GM19193 (cell line): ENCODE data around the gene KCNE2.

Experiments
- POLR2A ChIP-seq: IDR thresholded peaks from 4 replicates; pipeline ENCODE4 v1.6.1; 2011; ENCODE audit not compliant: insufficient read depth, insufficient read length; ENCODE audit errors: extremely low read depth

KCNE2 gene

DNA sequence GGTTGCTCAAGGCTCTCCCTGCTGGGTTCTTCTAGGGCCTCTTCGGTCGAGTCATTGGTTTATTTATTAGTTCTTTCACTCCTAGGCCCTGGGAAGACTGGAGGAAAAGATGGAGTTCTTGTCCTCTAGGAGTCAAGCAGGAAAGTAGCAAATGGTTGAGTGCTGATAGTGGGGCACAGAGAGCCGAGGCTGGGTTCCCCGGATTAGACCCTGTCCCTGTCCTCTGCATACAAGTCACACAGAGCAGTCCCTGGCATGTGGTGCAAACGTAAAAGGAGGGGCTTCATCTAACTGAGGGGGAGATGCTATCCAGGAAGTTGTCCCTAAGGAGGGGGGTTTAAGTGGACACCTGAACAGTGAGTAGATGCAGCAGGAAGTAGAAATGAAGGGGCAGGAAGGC, 19.2 kb upstream of the KCNE2 start:
- TF ChIP-seq POLR2A: no peak

DNA sequence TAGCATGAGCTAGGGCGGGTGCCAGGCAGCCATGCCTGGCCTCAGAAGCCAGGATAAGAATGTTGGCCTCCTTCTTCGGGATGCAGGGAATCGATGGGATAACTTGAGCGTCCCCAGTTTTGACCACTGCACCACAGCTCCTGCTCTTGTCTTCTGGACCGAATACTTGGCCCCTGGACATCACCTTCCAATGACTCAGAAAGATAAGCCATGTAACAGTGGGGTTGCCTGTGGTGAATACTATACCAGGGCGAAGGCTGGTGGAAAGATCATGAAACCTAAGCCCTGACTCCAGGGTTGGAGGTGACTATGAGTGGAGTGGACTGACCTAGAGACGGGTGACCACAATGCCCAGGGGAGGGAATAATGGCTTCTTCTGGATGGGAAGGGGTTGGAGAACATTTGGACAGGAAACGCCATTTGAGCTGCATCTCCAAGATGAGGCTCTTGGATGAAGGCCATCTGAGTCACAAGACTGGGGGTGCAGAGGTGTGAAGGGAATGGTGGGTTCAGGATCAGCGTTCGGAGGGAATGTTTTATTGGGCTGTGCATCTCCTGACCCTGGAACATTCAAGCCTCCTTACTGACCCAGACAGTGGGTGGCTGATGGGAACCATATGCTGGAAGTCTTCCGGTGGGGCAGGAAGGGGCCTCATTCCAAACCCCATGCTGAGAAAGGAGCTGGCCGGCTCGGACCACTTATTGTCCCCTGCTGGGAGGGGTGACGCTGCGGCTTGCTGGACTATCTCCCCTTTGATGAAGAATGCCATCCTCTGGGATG, 18.5 kb upstream of the KCNE2 start:
- no peak for TF ChIP-seq POLR2A

DNA sequence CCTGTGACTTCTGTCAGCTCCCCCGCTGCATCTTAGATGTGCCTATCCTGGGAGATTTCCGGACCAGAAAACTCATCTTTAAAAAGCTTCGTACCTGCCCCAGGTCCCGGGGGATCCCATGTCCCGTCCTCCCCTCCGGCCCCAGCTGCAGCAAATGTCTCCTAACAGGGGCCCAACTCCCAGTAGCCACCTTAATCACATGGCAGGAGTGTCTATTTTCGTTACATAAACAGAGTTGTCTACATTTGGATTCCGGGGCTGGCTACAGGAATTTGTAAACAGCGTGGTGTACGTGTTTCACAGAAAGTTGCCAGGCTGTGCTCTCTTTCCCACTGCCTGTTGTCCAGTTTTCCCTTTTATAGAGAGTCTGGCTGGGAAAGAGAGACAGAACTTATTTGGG, 17.9 kb upstream of the KCNE2 start:
- TF ChIP-seq POLR2A: no peak

DNA sequence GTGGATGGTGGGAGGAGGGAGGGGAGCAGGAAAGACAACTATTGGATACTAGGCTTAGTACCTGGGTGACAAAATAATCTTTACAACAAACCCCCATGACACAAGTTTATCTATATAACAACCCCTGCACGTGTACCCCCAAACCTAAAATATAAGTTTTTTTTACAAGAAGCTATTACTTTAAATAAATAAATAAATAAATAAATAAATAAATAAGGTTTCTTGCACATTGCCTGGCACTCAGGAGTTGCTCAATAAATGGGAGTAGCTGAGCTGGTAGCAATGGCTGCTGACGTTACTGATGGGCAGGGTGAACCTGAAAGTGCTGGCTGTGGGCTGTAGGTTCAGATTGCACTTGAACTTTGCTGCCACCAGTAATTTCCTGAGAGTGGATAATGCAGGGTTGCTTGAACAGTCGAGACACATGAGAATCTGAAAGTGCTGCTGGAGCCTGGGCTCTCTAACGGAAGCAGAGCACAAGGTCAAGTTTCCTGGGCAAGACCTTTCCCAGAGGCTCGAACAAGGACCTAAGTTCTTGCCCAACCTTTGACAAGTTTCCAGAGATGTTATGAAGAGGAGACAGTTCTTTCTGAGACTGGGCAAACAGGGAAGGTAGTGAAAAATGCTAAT, 14.8 kb upstream of the KCNE2 start:
- TF ChIP-seq POLR2A: no peak

DNA sequence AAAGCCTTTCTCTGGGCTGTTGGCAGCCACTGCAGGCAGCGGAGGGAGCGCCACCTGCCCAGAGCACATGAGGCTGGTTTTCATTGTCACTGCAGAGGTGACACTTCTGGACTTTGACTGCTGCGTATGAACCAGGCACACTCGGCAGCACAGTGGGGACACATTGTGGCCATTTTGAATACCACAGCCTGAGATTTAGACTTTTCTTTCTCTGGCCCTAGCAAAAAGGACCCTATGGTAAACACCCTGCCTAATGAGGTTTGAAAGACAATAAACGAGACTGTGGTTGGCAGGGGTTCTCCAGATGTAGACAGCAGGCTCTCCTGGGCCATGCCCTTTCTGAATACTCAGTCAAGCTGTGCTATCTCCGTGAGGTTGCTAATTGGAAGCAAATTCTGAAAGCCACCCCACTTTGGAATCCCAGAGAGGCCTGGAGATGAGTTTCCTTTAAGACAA, 12.0 kb upstream of the KCNE2 start:
- TF ChIP-seq POLR2A: no peak

DNA sequence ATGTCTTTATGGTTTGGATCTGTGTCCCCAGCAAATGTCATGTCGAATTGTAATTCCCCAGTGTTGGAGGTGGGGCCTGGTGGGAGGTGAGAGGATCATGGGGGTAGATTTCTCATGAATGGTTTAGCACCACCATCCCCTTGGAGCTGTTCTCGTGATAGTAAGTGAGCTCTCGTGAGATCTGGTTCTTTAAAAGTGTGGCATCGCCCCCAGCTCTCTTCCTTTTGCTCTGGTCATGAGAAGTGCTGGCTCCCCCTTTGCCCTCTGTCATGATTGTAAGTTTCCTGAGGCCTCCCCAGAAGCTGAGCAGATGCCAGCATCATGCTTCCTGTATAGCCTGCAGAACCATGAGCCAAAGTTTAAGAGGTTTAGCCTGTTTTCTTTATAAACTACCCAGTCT, 11.2 kb upstream of the KCNE2 start:
- no peak for TF ChIP-seq POLR2A

DNA sequence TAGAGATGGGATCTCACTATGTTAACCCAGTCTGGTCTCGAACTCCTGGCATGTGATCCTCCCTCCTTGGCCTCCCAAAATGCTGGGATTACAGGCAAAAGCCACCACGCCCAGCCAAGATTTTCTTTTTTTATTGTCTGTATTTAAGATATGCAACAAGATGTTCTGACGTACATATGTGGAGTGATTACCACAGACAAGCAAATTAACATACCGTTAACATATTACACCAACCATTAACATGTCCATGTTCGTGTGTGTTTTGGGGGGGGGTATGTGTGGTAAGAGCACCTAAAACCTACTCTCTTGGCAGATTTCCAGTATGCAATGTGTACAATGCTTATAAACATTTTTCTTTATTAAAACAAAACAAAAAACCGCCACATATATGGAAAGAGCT, 10.6 kb upstream of the KCNE2 start:
- no peak for TF ChIP-seq POLR2A

DNA sequence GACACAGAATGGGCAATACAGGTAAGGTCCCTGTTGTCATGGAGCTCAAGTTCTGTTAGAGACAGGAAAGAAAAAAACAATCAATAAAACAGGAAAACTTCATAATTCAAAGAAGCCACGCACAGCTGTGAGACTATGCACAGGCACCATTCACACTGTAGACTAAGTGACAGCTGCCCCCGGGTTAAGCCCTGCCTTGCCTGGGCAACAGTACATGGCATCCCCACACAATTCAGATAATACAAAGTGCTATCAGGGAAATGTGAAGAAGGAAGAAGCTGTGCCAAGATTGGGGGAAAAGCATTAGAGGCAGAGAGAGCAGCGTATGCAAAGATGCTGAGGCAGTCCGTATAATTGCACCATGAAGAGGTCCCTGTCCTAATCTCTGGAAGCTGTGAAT, 9.0 kb upstream of the KCNE2 start:
- no peak for TF ChIP-seq POLR2A

DNA sequence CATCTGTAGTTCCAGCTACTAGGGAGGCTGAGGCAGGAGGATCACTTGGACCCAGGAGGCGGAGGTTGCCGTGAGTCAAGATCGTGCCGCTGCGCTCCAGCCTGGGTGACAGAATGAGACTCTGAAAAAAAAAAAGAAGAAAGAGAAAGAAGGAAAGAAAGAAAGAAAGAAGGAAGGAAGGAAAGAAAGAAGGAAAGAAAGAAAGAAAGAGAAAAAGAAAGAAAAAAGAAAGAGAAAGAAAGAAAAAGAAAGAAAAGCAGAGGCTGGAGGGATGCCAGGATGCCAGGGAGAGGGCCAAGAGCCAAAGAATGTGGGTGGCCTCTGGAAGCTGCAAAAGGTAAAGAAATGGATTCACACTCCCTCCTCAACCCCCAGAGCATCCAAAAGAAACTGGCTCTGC, 8.2 kb upstream of the KCNE2 start:
- TF ChIP-seq POLR2A: no peak

DNA sequence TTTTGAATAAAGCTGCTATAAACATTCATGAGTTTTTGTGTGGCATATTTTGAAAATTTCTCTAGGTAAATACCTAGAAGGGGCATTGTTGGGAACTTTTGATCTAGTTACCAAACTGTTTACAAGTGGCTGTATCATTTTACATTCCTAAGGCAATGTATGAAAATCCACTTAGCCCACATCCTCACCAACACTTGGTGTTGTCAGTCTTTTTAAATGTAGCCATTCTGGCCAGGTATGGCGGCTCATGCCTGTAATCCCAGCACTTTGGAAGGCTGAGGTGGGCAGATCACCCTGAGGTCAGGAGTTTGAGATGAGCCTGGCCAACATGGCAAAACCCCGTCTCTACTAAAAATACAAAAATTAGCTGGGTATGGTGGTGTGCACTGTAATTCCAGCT, 5.9 kb upstream of the KCNE2 start:
- no peak for TF ChIP-seq POLR2A

DNA sequence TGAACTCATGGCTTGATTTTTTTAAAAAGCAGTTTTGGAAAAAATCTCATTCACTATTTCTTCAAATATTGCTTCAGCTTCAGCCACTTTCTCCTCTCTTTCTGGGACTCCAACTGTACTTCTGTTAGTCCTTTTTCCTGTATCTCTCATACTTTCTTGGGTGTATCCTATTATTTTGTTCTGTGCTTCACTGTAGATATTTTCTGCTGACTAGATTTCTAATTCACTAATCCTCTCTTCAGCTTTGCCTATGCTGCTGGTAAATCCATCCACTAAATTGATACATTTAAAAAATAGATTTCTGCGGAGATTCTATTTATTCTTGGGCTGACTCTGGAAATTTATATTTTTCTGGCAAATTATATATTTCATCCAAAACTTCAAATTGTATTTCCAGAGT, 4.9 kb upstream of the KCNE2 start:
- TF ChIP-seq POLR2A: no peak

DNA sequence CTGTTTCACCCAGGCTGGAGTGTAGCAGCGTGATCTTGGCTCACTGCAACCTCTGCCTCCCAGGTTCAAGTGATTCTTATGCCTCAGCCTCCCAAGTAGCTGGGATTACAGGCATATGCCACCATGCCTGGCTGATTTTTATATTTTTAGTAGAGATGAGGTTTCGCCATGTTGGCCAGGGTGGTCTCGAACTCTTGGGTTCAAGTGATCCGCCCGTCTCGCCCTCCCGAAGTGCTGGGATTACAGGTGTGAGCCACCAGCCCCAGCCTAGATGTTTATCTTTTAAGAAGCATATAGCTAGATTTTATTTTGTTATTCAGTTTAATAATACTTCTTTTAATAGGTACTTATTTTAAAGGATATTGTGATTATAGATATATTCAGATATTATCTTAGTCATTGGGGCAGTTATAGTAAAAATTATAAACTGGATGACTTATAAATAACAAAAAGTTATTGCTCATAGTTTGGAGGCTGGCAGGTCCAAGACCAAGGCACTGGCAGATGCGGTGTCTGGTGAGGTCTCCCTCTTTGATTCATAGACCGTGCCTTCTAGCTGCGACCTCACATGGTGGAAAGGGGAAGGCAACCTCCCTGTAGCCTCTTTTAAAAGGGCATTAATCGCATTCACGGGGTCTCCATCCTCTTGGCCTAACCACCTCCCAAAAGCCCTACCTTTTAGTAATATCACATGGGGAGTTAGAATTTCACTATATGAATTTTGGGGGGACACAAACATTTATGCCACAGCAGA, 3.1 kb upstream of the KCNE2 start:
- TF ChIP-seq POLR2A: no peak

DNA sequence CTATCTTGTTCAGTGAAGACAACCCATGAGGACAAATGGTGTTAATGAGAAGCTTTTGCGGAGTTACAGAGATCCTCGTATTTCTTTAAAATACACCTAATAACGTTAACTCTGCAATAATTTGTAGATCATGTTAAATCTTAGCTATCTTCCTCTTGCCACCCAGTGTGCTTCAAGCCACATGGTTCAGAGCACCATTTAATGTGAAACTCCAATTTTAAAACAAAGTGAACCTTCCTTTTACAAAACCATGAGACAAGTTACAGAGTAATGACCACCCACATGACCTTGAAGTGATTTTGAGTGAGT, 1.7 kb upstream of the KCNE2 start:
- TF ChIP-seq POLR2A: no peak

DNA sequence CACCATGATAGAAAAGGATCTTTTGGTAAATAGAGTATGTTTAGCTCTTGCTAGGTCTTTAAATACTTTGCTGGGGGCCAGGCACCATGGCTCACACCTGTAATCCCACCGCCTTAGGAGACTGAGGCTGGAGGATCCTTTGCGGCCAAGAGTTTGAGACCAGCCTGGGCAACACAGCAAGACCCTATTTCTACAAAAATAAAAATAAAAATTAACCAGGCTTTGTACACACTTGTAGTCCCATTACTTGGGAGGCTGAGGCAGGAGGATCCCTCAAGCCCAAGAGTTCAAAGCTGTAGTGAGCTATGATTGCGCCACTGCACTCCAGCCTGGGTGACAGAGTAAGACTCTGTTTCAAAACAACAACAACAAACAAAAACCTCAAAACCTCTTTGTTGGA, 1.1 kb upstream of the KCNE2 start:
- no peak for TF ChIP-seq POLR2A

DNA sequence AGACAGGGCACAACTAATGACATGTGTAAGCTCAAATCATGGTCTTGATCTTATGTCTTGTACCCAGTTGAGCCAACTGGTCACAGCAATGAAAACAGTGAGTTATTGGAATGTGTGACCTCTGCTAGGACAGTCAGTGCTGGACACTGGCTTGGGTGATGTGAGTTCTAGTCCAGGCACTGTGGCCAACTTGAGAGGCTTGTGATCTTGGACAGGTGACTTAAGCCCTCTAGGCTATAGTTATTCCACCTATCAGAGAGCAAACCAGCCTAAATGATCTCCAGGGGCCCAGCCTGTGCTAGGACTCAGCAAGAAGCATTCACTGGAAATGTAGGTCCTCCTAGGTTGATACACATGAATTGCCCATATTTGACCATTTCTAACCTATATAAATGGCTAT, 1.1 kb downstream of the KCNE2 start:
- TF ChIP-seq POLR2A: no peak

DNA sequence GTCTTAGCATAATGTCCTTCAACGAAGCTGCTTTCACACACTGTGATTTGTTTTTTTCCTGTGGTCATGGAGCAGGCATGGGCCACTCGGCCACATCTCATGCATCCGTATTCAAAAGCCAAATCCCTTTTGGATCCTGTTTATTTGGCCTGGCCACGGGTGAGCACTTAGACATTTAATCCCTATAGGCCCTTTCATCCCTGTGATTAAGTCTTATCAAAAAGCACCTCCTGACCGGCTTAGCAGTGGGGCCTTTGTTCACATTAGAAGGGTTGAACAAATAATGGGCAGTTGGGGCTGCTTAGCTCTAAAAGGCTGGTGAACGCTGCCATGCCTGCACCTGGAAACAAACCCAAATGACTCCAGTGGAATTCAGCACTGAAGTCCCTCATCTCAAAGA, 2.0 kb downstream of the KCNE2 start:
- no peak for TF ChIP-seq POLR2A
